HAP-1 (cell line): ENCODE measurements around the gene FAM241A.
"Not testable (repeated sequence)": the region's sequence is repeated elsewhere in the genome, so short reads cannot be mapped to it uniquely, and the experiment has no call there.

Experiments
- DNase-seq, 2 experiments: peaks; one replicate each; pipeline ENCODE4 v3.0.0-alpha.2; 2016 to 2020; ENCODE audit warnings: low spot score in 2 of 2
- H3K27me3 ChIP-seq: fragments of 250-450 bp; sonication (Bioruptor Pico); 2 replicates; pipeline ENCODE4 v1.5.1; 2020; ENCODE audit warnings: low read depth, mild to moderate bottlenecking, moderate library complexity
- H3K36me3 ChIP-seq: fragments of 250-450 bp; sonication (Bioruptor Pico); replicated peaks from 2 replicates; pipeline ENCODE4 v1.5.1; 2020; ENCODE audit warnings: mild to moderate bottlenecking
- H3K4me1 ChIP-seq: fragments of 250-450 bp; sonication (Bioruptor Pico); 2 replicates; pipeline ENCODE4 v1.5.1; 2020; ENCODE audit warnings: mild to moderate bottlenecking
- H3K4me3 ChIP-seq: fragments of 250-450 bp; sonication (Bioruptor Pico); 2 replicates; pipeline ENCODE4 v1.5.1; 2020; ENCODE audit warnings: mild to moderate bottlenecking, moderate library complexity
- H3K9me3 ChIP-seq: fragments of 250-450 bp; sonication (Bioruptor Pico); 2 replicates; pipeline ENCODE4 v1.5.1; 2020; ENCODE audit warnings: mild to moderate bottlenecking, moderate library complexity
- in situ Hi-C: fragments of 300-500 bp; cut with MboI; formaldehyde crosslinking; loops from 3 replicates; pipeline ENCODE4 v1.14.3; 2020; ENCODE audit warnings: low sequenced_read_pairs, inconsistent platforms, mixed read lengths

The FAM241A gene

DNA sequence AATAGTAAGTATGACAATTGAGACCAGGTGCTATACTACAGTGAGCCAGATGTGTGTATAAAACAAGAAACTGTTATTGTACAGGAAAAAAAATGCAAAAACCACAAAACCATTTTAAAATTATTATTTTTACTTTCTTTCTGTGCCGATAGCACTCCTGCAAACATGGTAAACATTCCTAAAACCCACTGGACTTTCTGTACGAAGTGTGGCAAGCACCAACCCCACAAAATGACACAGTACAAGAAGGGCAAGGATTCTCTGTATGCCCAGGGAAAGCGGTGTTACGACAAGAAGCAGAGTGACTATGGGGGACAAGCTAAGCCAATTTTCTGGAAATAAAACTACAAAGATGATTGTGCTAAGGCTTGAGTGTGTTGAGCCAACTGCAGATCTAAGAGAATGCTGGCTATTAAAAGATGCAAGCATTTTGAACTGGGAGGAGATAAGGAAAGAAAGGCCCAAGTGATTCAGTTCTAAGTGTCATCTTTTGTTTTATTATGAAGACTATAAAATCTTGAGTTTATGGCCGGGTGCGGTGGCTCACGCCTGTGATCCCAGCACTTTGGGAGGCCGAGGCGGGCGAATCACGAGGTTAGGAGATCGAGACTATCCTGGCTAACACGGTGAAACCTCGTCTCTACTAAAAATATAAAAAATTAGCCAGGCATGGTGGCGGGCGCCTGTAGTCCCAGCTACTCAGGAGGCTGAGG is 26.0 kb downstream of the FAM241A start:
- H3K4me3 ChIP-seq, H3K9me3 ChIP-seq, DNase-seq, H3K27me3 ChIP-seq, H3K36me3 ChIP-seq, in situ Hi-C loops: not testable (repeated sequence)
- peaks cover 14% of the 10 kb centered on the region for H3K4me1 ChIP-seq

DNA sequence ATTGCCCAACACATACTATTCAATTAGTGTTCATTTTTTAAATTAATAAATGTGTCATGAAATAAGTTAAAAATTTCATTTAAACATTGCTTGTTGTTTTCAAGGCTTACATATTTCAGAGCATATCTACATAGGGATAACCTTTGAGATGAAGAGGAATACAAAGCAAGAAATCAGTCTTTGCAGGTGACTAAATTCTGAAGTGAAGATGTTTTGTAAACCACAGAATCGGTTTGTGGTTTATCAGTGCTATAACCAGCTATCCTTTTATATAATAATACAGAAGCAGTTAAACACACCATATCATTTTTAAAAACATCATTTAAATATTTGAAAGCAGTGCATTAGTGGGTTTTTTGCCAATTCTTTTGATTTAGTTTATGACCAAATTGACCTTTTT is 26.9 kb downstream of the FAM241A start:
- Histone ChIP-seq H3K9me3 (no peaks in the 10 kb centered on the region), H3K36me3 (no peaks in the 10 kb centered on the region), H3K27me3 (no peaks in the 10 kb centered on the region), H3K4me1 (peaks cover 14% of the 10 kb centered on the region), H3K4me3 (no peak overlapping the region)
- no peak for DNase-seq
- in situ Hi-C loops, result no loop called here

DNA sequence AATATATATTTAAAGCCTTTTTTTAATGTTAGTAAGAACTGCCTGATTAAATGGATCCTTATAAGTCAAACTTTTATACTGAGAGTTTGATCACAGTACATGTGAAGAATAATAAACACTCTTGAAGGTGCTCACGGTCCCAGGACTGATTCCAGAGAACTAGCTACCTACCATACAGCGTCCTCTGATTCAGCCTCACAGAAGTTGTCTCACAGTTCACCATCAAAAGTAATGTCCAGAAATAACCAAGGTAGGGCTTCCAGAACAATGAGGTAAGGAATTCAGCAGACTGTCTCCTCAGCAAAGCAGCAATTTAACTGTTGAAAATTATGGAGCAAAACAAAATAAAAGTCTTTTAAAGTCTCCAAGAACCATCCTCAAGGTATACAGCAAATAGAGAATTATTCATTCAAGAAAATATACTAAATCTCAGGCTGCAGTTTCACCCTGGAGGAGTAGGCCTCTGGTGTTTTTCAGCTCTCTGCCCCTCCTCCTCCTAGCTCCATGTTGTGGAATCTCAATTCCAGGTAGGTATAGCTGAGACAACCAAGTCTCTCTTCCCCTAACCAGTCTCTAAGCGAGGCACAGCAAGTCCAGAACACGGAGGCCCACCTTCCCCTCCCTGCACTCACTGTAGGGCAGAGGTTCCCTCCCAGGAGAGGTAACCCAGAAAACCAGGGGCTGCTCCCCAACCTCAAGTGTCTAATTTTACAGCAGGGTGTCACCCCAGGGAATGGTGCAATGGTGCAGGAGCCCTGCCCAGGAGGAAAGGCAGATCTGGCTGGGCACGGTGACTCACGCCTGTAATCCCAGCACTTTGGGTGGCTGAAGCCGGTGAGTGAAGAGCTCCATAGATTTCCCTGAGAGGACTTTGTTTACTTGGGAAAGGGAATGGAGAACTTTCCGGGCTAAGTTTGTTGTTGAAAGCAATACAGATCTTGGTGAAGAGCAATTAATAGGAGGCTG is 28.6 kb downstream of the FAM241A start:
- in situ Hi-C loops, result no loop called here
- H3K9me3 ChIP-seq, result no peaks in the 10 kb centered on the region
- no peak overlapping the region for H3K4me3 ChIP-seq
- DNase-seq, result no peak
- no peaks in the 10 kb centered on the region for H3K36me3 ChIP-seq
- H3K4me1 ChIP-seq, result peaks cover 13% of the 10 kb centered on the region
- H3K27me3 ChIP-seq, result no peaks in the 10 kb centered on the region

DNA sequence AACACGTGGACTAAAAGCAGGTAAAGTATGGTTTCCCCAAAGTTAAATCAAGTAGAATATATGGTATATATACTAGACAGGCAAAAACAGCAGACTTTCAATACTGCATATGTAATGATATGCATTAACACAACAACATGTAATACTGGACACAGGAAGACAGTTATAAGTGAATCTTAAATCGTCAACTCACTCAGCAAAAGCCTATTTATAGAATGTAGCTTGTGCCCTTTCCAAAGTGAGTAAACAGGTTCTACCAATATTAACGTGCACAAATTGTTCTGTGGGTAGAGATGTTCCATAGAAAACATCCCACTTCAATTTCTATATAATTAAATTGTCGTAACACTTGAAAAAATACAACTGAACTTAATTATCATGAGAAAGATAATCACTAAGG is 30.6 kb downstream of the FAM241A start:
- Histone ChIP-seq H3K27me3 (no peaks in the 10 kb centered on the region), H3K4me3 (no peak overlapping the region), H3K4me1 (no peaks in the 10 kb centered on the region), H3K9me3 (no peaks in the 10 kb centered on the region), H3K36me3 (no peaks in the 10 kb centered on the region)
- in situ Hi-C loops, result no loop called here
- DNase-seq, result no peak

DNA sequence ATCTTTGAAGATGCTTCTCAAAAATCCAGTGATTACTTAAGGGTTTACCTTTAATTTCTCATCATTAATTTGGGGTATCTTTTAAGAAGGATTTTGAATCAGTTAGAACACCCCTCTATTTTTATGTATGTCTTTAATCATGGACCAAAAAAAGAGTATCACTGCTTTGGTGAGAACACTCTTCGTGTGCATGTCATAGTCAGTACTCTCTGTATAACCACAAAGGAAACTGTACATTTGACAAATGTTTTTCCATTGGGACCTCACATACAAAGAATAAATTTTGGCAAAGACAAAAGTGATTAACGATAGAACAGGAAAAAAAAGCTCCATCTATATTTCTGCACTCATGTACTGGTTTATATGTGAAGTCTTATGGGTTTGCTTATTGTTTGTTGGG is 31.3 kb downstream of the FAM241A start:
- Histone ChIP-seq H3K36me3 (no peaks in the 10 kb centered on the region), H3K27me3 (no peaks in the 10 kb centered on the region), H3K4me1 (no peaks in the 10 kb centered on the region), H3K4me3 (no peak overlapping the region), H3K9me3 (no peaks in the 10 kb centered on the region)
- in situ Hi-C loops, result no loop called here
- DNase-seq, result no peak

DNA sequence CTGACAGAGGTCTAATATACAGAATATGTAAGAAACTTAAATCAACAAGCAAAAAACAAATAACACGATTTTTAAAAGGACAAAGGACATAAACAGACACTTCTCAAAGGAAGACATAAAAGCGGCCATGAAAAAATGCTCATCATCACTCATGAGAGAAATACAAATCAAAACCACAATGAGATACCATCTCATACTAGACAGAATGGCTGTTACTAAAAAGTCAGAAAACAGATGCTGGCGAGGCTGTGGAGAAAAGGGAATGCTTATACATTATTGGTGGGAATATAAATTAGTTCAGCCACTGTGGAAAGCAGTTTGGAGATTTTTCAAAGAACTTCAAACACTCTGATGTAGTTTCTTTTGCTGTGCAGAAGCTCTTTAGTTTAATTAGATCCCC is 33.5 kb downstream of the FAM241A start:
- DNase-seq, H3K4me1 ChIP-seq, in situ Hi-C loops, H3K27me3 ChIP-seq, H3K9me3 ChIP-seq, H3K36me3 ChIP-seq, H3K4me3 ChIP-seq: not testable (repeated sequence)

DNA sequence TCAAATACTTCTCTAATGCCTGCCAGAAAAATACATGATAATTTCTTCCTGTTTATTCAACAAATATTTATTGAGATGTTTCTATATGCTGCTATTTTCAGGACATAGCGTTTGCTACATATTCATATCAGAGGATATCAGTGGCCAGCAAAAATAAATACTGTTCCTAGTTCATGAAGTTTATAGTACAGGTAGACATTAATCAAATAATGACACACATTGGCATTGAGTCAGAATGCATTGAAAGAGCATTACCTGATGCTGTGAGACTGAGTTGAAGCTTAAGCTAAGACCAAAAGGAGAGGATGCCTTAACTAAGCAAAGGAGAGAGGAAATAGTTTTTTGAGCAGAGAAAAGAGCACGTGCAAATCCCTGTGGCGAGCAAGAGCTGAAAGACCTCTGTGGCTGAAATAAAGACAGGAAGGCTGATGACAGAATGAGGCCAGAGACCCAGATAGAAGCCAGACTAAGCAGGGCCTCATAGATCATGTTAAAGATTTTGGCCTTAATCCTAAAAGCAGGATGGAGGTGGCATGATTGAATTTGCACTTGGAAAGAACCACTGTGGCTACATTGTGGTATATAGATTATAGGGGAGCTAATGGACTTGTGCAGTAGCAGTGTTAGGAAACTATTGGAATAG is 36.2 kb downstream of the FAM241A start:
- Histone ChIP-seq H3K36me3 (no peaks in the 10 kb centered on the region), H3K9me3 (no peaks in the 10 kb centered on the region), H3K4me1 (no peaks in the 10 kb centered on the region), H3K4me3 (no peak overlapping the region), H3K27me3 (no peaks in the 10 kb centered on the region)
- DNase-seq, result no peak
- in situ Hi-C loops, result no loop called here

DNA sequence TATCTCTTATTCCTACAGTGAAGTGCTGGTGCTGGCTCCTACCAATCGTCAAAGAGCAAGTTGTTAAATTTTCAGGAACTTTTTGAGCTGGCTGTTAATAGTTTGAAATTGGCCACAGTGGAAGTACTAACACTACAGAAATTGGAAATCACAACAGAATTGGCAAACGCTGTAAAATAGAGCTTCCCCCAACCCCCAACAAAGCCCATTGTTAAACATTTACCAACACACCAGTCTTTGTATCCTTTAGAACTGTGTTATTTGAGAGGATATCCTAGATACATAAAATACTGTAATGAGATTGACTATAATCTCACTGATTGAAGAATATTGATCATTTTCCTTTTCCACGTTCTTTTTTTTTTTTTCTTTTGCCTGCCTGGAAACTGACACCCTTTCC is 37.4 kb downstream of the FAM241A start:
- Histone ChIP-seq H3K4me3 (no peak overlapping the region), H3K27me3 (no peaks in the 10 kb centered on the region), H3K9me3 (no peaks in the 10 kb centered on the region), H3K36me3 (no peaks in the 10 kb centered on the region), H3K4me1 (no peaks in the 10 kb centered on the region)
- in situ Hi-C loops, result no loop called here
- DNase-seq, result no peak

DNA sequence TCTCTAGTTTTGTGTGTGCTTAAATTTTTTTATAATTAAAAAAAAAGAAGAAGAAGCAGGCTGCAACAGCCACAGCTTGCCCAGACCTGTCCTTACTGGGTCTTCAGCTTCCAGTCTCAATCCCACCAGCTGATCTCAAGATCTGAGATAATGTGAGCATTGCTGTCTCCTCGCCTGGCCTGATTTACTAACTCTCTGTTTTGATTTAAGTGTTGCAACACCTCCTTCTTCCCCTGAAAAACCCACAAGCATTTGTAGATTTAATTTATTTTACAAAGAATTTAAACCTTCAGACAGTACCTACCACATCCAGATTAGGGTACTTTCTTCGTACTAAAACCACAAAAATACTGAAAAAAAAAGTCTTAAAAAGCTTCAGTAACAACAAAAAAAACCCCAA is 38.0 kb downstream of the FAM241A start:
- no peaks in the 10 kb centered on the region for H3K9me3 ChIP-seq
- no peaks in the 10 kb centered on the region for H3K27me3 ChIP-seq
- no peak for DNase-seq
- no peaks in the 10 kb centered on the region for H3K4me1 ChIP-seq
- H3K36me3 ChIP-seq, result no peaks in the 10 kb centered on the region
- in situ Hi-C loops, result no loop called here
- H3K4me3 ChIP-seq, result no peak overlapping the region

DNA sequence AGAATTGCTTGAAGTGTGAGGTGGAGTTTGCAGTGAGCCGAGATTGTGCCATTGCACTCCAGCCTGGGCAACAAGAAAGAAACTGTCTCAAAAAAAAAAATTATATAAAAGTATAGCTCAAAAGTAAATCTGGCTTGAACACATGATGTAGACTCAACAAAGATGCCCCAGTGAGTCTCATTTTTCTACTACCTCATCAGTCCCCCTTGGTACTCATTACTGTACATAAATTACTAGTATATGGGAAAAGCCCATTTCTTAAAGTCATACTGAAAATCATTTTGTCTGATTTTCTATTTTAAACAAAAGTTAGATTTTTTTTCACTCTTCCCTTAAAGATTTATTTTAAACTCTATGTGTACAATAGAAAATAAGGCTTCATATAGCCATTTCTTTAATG is 39.2 kb downstream of the FAM241A start:
- H3K4me1 ChIP-seq, result no peaks in the 10 kb centered on the region
- no peak overlapping the region for H3K4me3 ChIP-seq
- no peaks in the 10 kb centered on the region for H3K9me3 ChIP-seq
- no peaks in the 10 kb centered on the region for H3K27me3 ChIP-seq
- no peak for DNase-seq
- H3K36me3 ChIP-seq, result no peaks in the 10 kb centered on the region
- in situ Hi-C loops, result no loop called here

DNA sequence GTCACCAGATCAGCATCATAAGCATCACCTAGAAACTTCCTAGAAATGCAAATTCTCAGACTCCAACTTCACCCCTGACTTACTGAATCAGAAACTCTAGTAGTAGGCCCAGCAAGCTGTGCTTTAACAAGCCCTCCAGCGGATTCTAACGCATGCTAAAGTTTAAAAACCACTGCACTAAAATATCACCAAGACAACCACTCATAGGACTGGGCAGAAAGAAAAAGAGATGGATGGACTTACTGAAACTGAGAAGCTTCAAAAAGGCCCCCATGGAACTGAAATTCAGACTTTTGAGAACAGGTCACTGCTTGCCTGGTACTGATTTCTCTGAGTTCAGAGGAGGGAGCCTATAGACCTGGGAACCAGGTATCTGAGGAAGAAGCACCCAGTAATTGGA is 40.1 kb downstream of the FAM241A start:
- H3K27me3 ChIP-seq, result no peaks in the 10 kb centered on the region
- no peaks in the 10 kb centered on the region for H3K9me3 ChIP-seq
- DNase-seq, result no peak
- no peaks in the 10 kb centered on the region for H3K36me3 ChIP-seq
- no peaks in the 10 kb centered on the region for H3K4me1 ChIP-seq
- in situ Hi-C loops, result no loop called here
- H3K4me3 ChIP-seq, result no peak overlapping the region

DNA sequence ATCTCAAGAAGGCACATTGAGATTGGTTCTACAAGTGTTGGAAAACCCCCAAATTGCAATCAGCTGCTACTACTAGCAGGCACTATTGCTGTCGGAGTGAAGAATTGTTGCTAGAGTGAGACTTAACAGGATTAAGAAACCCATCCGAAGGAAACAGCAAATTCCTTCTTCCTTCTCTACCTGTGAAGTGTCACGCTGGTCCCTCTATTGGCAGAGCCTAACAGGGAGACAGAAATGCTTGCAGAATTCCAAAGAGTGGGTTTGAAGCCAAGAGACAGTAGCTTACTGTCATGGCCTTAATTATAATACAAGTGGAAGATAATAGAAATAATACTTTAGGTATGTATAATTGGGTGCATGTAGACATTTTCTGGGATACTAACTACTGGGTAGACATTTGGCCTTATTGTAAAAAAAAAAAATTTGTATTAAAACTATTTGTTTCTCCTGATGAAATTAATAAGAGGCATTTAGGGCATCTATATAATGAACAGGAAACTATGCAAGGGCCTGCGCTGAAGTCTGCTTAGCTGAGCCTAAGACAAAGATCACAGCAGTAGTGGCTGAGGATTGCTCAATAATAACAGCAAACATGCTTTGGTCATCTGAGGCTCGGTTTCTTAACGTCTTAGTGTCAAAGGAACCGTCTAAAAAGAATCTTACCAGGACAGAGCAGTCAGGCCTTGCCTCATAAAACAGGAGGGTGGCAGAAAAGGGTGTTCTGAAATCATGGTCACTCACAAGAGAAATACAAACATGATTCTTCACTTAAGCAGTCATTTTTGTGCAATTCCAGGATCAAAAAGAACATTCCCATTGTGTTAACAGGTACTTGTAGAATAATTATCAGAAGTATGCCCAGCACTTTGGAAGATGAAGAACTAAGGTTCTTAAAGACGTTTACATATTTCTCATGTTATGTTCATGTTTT is 40.8 kb downstream of the FAM241A start:
- no peak for DNase-seq
- in situ Hi-C loops, result no loop called here
- Histone ChIP-seq H3K9me3 (no peaks in the 10 kb centered on the region), H3K4me3 (no peak overlapping the region), H3K36me3 (no peaks in the 10 kb centered on the region), H3K4me1 (no peaks in the 10 kb centered on the region), H3K27me3 (no peaks in the 10 kb centered on the region)

DNA sequence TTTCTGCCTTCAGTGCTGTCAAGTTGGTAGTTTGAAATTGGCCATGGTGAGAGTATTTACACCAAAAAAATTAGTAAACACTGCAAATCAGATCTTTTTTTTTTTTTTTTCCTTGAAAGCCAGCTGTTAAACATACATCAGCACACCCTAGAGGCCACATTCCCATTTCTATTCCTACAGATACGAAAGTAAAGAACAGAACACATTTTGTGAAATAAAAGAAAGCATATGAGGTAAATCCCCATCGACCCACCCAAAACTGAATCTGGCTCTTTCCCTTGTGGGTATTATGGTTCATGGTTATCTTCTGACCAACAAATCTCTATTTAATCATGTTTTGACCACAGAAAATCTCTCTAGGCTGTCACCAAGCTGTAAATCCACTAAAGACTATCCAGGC is 44.5 kb downstream of the FAM241A start:
- DNase-seq, result no peak
- in situ Hi-C loops, result no loop called here

More for the DNA sequence above, 44.5 kb downstream of the FAM241A start:
- H3K36me3 ChIP-seq, result no peaks in the 10 kb centered on the region
- no peak overlapping the region for H3K4me3 ChIP-seq
- H3K27me3 ChIP-seq, result no peaks in the 10 kb centered on the region
- H3K4me1 ChIP-seq, result no peaks in the 10 kb centered on the region
- no peaks in the 10 kb centered on the region for H3K9me3 ChIP-seq
